GM19351 (cell line): ENCODE measurements around the gene SLC29A1.
"Not testable (repeated sequence)": the region's sequence is repeated elsewhere in the genome, so short reads cannot be mapped to it uniquely, and the experiment has no call there.

ENCODE experiments used
- ATAC-seq: cut with Tn5 transposase; IDR thresholded peaks from one replicate; pipeline ENCODE4 v1.9.1; 2021; ENCODE audit warnings: mild to moderate bottlenecking, moderate library complexity; ENCODE audit not compliant: unreplicated experiment

The SLC29A1 gene

GRCh38 chr6:44221291-44221960, 2.0 kb upstream of the SLC29A1 start:
- ATAC-seq = peak; percentile 48

GRCh38 chr6:44221961-44222335, 1.4 kb upstream of the SLC29A1 start:
- ATAC-seq = no peak

GRCh38 chr6:44222486-44223318, 693 bp upstream of the SLC29A1 start:
- ATAC-seq = no peak

- ATAC-seq = peak; percentile 10
Measured at GRCh38 chr6:44224029-44224964, 902 bp downstream of the SLC29A1 start.

- no peak for ATAC-seq
Measured at GRCh38 chr6:44224965-44225305, 1.5 kb downstream of the SLC29A1 start.

GRCh38 chr6:44225579-44226325, 2.4 kb downstream of the SLC29A1 start:
- ATAC-seq = no peak

- ATAC-seq = no peak
Measured at GRCh38 chr6:44226368-44227147, 3.2 kb downstream of the SLC29A1 start.

- no peak for ATAC-seq
Measured at GRCh38 chr6:44227148-44227793, 3.9 kb downstream of the SLC29A1 start.

GRCh38 chr6:44228031-44228430, 4.6 kb downstream of the SLC29A1 start:
- no peak for ATAC-seq

- no peak for ATAC-seq
Measured at GRCh38 chr6:44228433-44228832, 5.0 kb downstream of the SLC29A1 start.

- ATAC-seq = no peak
Measured at GRCh38 chr6:44228836-44229235, 5.4 kb downstream of the SLC29A1 start.

- no peak for ATAC-seq
Measured at GRCh38 chr6:44229376-44230033, 6.1 kb downstream of the SLC29A1 start.

GRCh38 chr6:44230034-44230675, 6.8 kb downstream of the SLC29A1 start:
- no peak for ATAC-seq

GRCh38 chr6:44231426-44231825, 8.0 kb downstream of the SLC29A1 start:
- not testable (repeated sequence) for ATAC-seq

GRCh38 chr6:44232676-44233566, 9.5 kb downstream of the SLC29A1 start:
- ATAC-seq = no peak

GRCh38 chr6:44233567-44234100, 10.2 kb downstream of the SLC29A1 start:
- ATAC-seq = no peak
